T-helper 9 cell (primary cell): Measurements from ENCODE around the gene IFITM5.
"Not testable (repeated sequence)": the region's sequence is repeated elsewhere in the genome, so short reads cannot be mapped to it uniquely, and the experiment has no call there.

Experiments used
- DNase-seq: peaks from one replicate; pipeline ENCODE4 v3.0.0-alpha.2; 2020

The IFITM5 gene

DNA sequence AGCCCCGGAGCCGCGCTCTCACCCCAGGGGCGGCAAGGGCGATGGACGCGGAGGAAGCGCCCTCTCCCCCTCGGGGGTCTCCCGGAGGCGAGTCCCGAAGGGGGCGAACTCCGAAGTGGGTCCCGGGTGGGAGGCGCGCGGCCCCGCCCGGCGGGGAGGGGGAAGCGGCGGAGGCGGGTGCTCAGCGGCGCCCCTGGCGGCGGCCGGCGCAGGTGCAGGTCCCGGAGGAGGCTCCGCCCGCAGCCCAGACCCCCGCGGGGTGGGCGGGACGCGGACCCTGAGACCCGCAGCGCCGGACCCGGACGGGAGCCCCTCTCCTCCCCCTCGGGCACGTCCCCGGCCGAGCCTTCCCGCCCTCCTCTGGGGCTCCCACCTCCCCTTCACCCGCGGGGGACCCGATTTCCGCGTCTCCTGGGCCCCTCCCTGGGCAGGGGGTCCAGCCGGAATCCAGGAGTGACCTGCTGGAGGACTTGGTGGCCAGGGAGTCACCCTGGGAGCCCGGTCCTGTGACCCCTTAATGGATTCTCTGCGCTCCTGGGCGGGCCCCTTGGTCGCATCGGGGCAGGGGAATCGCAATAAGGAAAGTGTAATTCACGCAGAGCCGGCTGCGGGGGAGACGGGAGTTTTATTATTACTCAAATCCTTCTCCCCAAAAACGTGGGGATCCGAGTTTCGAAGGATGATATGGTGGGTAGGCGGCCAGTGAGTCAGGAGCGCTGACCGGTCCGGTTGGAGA is 11.9 kb upstream of the IFITM5 start:
- DNase-seq = not testable (repeated sequence)

DNA sequence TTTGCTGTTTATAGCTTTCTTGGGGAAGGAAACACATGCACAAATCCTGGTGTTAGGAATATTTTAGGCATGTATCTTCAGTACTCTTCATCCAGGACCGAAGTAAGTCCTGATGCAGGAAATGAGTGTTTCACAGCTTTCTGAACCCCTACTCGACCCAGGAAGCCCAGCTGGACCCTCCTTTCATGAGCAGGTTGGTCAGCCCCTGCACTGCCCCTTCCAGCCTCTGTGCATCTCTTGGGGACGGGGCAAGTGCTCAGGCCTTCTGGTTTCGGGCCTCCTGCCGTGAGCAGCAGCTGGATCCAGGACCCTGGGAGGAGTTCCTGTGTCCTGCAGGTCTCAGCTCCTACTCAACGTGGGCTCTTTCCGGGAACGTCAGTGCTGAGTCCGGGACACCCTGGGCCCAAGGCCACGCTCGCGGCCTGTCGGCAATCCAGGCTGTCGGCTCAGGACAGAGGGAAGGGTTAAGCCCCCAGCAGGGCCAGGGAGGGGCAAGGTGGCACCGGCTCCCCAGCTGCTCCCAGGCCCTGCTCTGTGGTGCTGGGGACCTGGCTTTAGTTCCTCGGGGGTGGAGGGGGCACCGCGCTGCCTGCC is 10.8 kb upstream of the IFITM5 start:
- DNase-seq = not testable (repeated sequence)

DNA sequence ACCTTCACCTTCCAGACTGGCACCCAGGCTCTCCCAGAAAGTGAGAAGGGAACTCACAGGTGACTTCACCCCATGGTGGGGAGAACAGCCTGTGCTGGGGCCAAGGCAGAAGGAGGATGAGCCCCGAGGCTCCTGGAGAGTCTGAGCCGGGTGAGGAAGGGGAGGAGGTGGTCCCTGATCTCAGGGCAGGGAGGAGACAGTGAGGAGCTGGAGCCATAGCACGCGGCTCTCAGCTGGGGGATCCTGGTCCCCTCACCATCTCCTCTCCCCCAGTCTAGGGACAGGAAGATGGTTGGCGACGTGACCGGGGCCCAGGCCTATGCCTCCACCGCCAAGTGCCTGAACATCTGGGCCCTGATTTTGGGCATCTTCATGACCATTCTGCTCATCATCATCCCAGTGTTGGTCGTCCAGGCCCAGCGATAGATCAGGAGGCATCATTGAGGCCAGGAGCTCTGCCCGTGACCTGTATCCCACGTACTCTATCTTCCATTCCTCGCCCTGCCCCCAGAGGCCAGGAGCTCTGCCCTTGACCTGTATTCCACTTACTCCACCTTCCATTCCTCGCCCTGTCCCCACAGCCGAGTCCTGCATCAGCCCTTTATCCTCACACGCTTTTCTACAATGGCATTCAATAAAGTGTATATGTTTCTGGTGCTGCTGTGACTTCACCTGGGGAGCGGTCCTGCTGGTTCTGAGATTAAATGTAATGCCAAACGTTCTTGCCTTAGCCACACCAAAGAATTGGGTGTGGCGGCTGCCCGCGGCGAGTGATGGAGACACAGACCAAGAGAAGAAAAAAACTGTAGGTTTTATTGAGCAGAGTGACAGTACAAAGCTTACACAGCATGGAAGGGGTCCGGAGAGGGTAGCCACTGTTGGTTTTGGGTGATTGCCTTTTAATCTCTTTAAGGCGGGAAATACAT is 9.7 kb upstream of the IFITM5 start:
- DNase-seq = not testable (repeated sequence)

DNA sequence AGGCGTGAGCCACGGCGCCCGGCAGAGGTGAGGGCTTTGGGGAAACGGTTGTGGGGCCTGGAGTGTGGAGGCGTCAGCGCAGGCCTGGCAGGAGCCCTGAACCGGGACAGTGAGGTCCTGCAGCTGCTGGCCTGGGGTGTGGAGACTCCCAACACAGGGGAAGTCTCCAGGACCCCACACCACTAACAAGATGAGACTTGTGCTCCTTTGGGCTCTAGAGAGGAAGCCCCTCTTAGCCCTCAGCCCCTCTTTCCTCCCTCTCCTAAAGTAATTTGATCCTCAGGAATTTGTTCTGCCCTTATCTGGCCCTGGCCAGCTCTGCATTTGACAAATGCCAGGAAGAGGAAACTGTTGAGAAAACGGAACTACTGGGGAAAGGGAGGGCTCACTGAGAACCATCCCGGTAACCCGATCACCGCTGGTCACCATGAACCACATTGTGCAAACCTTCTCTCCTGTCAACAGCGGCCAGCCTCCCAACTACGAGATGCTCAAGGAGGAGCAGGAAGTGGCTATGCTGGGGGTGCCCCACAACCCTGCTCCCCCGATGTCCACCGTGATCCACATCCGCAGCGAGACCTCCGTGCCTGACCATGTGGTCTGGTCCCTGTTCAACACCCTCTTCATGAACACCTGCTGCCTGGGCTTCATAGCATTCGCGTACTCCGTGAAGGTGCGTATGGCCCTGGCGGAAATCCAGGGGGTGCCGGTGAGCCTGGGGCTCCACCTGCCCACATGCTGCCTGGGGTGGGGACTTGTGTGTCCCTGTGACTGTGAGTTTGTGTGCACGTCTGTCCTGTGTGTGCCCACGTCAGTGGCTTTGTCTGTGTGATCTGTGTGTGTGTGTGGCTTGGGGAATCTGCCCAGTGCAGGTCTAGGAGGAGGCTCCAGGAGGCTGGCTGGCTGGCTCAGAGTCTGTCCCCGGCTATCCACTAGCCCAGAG is 8.7 kb upstream of the IFITM5 start, which contains the start of gene IFITM2:
Gene IFITM2, plus strand, starts transcription at position 51 of the 943 bp plus-strand sequence. Its CDS starts 377 bp downstream, at position 428.
- not testable (repeated sequence) for DNase-seq

DNA sequence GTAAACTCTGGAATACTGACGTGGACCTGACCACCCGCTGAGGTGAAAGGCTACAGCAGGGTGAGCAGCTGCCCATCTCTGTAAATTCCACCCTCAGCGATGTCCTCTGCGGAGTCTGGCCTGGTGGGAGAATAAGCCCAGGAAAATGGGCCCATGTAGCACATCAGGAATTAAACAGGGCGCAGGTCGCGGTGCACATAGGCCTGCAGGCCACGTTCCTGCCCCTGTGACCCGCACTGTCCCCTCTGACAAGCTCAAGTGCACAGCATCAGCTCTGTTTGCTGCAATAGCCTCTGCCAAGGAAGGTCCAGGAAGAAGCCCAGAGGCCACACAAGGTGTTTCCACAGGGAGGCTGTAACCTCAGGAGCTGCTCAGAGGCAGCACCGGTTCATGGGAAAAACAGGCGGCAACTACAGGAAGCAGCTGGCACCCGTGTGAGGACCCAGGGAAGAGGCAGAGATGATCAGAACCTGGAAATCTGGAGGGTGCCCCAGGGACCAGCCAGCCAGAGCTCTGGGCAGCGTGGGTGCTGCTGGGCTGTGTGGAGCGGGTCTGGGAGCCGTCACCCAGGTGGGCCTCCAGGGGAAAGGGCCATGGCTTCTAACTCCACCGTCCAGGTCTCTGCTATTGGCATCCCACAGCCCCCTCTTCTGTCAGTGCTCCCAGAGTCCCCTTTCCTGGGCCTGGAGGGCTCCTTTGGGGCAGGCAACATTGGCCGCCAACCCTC is 7.5 kb upstream of the IFITM5 start:
- no peak for DNase-seq

DNA sequence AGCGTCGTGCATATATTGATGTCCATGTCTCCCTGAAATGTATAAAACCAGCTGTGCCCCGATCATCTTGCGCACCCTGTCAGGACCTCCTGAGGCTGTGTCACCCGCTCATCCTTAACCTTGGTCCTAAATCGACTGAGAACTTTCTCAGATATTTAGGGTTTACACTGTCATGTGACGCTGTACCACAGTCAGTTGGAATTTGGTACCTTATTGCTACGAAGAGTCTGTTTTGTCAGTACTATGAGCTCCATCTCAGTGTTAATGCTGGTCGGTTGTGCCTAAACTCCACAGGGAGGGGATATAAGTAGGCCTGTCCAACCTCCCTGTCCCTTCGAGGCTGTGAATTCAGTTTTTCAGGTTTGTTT is 6.5 kb upstream of the IFITM5 start:
- no peak for DNase-seq

DNA sequence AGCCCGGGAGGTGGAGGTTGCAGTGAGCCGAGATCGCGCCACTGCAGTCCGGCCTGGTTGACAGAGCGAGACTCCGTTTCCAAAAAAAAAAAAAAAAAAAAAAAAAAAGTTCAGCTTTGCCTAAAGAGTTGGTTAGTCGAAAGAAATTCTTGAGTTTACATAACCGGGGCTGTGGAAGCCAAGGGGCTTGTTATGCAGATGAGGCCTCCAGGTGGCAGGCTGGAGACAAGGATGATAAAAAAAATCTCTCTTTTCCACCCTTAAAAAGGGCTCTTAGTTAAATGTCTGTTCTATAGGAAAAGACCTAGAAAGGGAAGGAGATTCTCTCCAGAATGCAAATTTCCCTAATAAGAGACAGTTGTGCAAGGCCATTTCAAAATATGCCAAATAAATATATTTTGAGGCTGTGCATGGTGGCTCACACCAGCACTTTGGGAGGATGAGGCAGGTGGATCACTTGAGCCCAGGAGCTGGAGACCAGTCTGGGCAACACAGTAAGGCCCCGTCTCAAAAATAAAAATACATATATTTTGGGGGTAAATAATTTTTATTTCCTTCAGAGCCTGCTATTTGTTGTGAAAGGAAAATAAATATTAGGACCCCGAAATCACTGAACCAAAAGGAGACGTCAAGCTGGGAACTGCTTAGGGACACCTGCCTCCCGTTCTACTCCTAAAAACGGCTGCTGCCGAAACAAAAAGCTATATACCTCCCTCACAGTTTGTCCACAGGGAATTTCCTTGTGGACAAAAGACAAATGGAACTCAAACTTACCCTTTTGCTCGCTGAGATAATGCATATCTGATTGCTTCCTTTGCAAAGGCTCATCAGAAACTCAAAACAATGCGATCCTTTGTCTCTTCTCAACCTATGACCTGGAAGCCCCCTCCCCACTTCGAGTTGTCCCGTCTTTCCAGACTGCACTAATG is 5.9 kb upstream of the IFITM5 start:
- DNase-seq = peak; percentile 45

DNA sequence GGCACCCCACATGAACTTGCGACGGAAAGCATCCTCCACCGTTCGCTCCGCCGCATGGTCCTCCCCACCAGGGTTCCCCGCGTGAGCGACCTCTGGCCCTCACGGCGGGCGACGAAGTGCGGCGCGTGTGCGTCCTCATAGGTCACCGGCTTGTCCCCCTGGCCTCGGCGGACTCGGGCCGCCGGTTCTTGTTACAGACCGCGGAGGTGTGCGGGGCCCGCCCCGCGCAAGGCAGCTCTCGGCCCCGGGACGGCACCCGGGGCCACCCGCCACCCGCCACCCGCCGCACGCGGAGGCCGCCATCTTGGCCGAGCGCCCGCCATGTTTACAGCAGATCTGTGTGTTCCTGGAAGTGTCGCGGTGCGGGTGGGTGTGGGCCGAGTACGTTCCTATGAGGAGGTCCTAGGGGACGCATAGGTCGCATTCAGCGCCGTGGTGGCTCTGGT is 4.8 kb upstream of the IFITM5 start:
- no peak for DNase-seq

DNA sequence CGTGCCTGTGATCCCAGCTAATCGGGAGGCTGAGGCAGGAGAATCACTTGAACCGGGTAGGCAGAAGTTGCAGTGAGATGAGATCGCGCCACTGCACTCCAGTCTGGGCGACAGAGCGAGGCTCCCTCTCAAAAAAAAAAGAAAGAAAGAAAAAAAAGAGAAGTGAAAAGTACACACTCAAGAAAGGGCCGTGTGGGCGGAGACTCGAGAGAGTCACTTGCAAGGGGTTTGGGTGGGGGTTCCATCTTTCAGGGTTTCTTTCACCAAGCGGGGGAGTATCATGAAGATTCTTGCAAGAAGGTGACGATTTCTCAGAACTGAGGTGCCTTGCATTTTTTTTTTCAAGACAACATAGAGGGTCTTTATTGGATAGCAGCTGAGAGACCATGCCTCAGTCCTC is 4.0 kb upstream of the IFITM5 start:
- no peak for DNase-seq

DNA sequence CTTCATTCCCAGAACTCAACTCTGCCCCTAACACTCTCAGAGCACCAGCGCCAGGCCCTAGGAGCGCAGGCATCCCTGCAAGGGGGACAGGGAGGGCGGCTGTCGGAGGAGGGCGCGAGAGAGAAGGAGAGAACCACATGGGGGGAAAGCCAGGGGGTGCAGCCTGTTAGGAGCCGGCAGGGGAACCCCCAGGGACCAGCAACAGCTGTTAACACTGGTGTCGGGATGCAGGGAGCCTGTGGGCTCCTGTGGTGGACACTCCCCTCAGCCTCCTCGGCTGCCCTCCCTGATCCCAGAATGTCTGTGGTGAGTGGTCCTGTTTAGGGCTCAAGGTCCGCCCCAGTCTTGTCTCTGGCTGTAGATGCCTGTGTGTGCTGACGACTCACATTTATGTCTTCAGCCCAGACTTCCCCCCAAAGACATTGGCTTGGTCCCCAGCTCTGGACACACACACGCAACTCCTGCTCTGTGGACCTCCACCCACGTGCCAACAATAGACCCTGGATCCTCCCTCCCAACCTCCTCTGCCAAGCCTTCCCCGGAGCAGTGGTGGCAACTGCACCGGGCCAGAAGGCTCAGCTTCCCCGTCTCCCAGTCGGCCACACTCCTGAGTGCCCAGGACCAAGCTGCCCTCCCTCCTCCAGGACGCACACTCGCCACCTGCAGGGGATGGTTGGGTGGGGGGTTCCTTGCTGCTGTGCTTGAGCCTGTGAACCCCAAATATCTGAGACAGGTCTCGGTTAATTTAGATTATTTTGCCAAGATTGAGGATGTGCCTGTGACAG is 817 bp upstream of the IFITM5 start:
- DNase-seq = no peak

DNA sequence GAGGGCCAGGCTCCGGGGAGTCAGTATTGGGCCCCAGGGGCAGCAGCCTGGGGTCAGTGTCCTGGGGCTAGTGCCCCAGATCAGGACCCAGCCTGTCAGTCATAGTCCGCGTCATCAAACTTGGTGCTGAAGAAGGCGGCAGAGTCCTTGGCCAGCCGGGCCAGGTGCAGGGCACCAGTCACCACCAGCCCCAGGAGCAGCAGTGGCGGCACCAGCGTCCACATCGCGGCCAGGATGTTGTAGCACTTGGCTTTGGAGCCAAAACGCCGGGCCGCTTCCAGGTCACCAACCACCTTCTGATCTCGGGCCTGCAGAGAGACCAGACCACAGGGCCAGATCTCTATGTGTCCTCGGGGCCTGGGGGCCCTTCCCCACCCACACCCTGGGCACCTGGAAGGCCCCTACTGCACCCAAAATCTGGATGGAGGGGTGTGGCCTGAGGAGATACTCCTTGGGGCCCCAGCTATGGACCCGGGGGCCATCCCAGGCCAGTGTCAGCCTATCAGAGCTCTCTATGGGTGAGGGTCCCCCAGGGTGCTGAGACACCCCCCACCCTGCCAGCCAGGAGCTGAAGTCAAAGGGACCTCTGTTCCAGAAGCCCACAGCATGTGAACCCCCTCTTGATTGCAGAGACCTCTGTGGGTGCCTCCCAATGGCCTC is 790 bp downstream of the IFITM5 start:
- no peak for DNase-seq

DNA sequence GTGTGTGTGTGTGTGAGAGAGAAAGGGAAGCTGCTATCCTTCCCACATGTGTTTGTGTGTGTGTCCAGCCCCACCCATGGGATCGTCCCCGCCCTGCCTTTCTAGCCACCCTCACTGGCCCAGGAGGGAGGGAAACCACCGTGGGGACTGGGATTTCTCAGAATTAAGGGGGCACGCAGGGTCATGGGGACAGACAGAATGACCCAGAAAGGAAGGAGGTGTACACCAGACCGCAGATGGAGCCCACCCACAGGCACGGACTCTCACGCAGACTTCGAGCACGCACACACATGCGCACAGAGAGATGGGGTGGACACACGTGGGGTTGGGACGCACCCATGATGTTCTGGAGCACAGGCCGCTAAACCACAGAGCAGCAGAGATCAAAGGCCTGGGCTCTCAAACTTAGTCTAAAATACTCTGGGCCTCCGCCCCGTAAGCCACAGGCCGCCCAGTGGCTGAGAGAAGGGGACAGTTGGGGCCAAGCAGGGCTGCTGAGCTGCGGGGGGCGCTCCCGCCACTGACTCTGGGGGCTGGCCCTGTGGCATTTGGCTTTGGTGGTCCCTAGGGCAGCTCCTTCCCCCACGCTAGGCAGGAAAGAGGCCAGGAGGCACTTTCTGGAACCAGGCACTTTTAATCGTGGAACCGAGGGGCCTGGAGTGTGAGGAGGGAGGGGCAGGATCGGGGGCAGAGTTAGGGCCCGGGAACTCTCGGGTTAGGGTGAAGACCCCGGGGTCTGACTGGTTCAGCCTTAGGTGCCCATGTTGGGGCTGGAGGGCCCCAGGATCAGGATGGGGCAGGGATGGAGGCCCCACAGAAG is 1.5 kb downstream of the IFITM5 start:
- DNase-seq = peak; percentile 1

DNA sequence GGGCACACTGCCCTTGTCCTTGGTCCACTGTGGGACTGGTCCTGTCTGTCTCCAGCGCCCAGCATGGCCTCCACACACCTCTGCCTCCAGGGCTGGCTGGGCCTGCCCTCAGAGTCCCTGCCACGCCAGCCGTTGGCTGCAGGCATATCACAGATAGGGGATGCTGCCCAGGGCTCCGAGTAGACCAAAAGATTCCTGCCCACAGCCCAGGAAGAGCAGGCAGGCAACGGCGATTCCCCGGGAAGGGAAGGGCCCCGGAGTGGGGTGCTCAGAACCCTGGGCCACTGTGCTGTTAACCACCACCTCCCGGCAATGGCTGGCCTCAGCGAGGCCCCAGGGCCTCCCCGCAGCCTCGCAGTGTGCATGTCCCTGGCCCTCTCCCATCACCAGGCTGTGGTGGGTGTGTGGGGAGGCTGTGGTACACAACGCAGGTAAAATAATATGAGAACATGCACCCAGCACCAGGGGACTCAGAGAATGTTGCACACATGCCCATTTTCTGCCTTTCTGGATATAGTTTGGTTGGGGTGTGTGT is 2.2 kb downstream of the IFITM5 start:
- peak; percentile 0 for DNase-seq

DNA sequence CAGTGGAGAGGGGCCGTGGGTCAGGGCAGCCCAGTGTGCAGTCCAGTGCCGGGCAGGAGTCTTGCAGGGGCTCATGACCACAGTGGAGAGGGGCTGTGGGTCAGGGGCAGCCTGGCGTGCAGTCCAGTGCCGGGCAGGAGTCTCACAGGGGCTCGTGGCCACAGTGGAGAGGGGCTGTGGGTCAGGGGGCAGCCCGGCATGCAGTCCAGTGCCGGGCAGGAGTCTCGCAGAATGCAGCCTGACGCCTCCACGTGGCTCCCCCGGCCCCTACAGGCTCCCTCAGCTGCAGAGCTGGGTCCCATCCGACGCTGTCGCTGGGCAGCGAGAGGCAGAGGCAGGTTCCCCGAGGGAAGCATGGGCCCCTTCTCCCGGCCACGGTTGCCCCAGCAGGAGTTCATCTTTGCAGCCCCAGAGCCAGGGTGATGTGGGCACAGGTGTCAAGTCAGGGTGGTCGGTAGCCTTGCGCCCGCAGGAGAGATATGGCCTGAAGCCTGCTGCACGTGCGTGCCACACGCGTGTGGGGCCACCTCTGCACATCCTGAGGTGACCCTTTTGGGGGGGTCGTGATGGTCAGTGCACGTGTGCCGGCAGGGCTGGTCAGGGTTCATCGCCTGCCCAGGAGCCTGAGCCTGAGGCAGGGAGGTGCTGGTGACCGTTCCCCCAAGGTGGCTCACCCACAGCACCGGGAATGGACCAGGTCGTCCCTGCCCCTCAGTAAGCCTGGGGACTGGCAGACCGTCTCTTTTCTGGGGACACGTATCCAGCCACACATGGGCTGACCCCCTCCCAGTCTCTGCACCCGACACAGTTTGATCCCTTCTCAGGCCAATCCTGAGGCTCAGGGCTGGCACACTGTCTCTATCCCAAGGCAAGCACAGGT is 2.9 kb downstream of the IFITM5 start:
- DNase-seq = peak; percentile 0

DNA sequence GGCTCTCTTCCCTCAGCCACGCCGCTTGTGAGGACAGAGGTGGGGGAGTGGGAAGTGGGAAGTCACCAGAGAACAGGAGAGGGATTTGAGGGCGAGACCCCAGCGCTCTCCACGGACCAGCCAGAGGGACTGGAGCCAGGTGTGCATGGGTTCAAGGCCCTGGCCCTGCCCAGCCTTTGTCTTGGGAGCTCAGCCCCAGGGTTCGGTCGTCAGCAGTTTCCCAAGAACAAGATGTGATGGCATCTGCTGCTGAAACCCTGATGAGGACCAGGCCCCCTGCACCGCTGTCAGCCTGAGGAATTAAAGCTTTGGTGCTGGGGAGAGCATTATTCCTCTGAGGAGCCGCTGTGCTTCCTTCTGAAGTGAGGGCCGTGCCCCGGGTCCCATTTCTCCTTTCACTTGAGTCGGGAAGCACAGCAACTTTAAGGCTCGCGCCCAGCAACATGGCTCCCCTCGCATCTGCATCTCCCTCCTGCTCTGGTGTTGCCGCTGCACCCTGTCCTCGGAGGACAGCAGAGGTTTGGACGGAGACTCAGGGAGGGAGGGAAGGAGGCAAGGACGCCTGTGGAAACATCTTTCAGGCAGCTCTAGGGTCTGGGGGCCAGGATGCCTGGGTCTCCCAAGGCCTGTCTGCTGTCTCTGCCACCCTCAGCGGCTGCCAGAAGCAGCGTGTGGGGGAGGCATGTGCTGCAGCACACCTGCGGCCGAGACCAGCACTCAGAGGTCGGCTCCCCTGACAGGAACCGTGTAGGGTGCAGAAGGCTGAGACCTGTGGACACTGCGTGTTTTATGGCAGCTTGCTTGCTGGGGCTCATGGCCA is 3.8 kb downstream of the IFITM5 start:
- no peak for DNase-seq

DNA sequence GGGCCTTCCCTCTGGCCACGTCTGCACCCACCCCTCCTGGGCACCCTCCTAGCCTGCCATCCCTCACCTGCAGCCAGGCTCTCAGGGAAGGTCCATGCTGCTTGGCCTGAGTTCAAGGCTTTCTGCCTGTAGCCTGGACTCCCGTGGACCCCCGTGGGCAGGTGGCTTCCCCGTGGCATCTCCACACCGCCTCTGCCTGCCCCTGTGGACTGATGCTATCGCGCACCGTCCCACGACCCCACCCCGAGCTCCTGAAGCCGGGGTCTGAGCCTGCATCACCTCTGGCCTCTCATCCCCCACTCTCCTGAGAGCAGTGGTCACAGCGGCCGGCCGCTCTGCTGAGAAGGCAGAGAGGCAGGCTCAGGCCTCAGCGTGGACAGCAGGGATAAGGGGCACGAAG is 4.5 kb downstream of the IFITM5 start:
- no peak for DNase-seq
